Measurements from ENCODE around the gene SCGB3A1. TPM values are rescaled to one million over a fixed set of nuclear protein-coding genes. Genes with fewer than 3 reads are reported as not detected.

SCGB3A1 gene
- total RNA-seq, 1 experiment from 2014 or later: not detected

- ChIA-PET CTCF (interaction anchor here (0.6 to 5.6 kb wide), 2 partner anchors 10 to 23 kb away, joined by 4 to 42 read pairs; no protein-coding TSS in a partner anchor), POLR2A (no interaction called here)
- Mint-ChIP-seq H3K27ac (no peak overlapping the region), H3K4me3 (no peak overlapping the region), H3K36me3 (no peaks in the 10 kb centered on the region), H3K4me1 (0 out of 2 replicates have a peak, but pooled peaks cover 6% of the 10 kb centered on the region), H3K27me3 (ENCODE audit: low read depth) (no peaks in the 10 kb centered on the region), H3K9me3 (no peaks in the 10 kb centered on the region)
- ATAC-seq: no peak
- no peak for TF ChIP-seq ZNF671 (CRISPR knock-in tag; IDR thresholded peaks at IDR 0.05)
- no peak for TF ChIP-seq RORB (CRISPR knock-in tag; IDR thresholded peaks at IDR 0.05)
- TF ChIP-seq ZNF138 (CRISPR knock-in tag; conservative IDR thresholded peaks at IDR 0.05): no peak
- no peak for TF ChIP-seq FOXK1 (CRISPR knock-in tag; IDR thresholded peaks at IDR 0.05)
- TF ChIP-seq MYBL2 (CRISPR knock-in tag; IDR thresholded peaks at IDR 0.05): no peak
- TF ChIP-seq, protein P1, sequence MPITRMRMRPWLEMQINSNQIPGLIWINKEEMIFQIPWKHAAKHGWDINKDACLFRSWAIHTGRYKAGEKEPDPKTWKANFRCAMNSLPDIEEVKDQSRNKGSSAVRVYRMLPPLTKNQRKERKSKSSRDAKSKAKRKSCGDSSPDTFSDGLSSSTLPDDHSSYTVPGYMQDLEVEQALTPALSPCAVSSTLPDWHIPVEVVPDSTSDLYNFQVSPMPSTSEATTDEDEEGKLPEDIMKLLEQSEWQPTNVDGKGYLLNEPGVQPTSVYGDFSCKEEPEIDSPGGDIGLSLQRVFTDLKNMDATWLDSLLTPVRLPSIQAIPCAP (CRISPR knock-in tag; IDR thresholded peaks at IDR 0.05): no peak
- TF ChIP-seq E2F1 (CRISPR knock-in tag; IDR thresholded peaks at IDR 0.05): no peak
- TF ChIP-seq, protein P2, sequence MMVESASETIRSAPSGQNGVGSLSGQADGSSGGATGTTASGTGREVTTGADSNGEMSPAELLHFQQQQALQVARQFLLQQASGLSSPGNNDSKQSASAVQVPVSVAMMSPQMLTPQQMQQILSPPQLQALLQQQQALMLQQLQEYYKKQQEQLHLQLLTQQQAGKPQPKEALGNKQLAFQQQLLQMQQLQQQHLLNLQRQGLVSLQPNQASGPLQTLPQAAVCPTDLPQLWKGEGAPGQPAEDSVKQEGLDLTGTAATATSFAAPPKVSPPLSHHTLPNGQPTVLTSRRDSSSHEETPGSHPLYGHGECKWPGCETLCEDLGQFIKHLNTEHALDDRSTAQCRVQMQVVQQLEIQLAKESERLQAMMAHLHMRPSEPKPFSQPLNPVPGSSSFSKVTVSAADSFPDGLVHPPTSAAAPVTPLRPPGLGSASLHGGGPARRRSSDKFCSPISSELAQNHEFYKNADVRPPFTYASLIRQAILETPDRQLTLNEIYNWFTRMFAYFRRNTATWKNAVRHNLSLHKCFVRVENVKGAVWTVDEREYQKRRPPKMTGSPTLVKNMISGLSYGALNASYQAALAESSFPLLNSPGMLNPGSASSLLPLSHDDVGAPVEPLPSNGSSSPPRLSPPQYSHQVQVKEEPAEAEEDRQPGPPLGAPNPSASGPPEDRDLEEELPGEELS (CRISPR knock-in tag; IDR thresholded peaks at IDR 0.05): no peak
- TF ChIP-seq ATF6 (CRISPR knock-in tag; IDR thresholded peaks at IDR 0.05): no peak
- no peak for TF ChIP-seq SMAD3 (CRISPR knock-in tag; IDR thresholded peaks at IDR 0.05; ENCODE audit: borderline replicate concordance)
- TF ChIP-seq E2F5 (CRISPR knock-in tag; IDR thresholded peaks at IDR 0.05): no peak
- no peak for TF ChIP-seq CTCF (IDR thresholded peaks at IDR 0.05)
- TF ChIP-seq MAX (CRISPR knock-in tag; IDR thresholded peaks at IDR 0.05): no peak
- TF ChIP-seq FOXJ3 (CRISPR knock-in tag; IDR thresholded peaks at IDR 0.05; ENCODE audit: borderline replicate concordance): no peak
- TF ChIP-seq ZNF396 (CRISPR knock-in tag; IDR thresholded peaks at IDR 0.05; ENCODE audit: borderline replicate concordance): no peak
- TF ChIP-seq NR1H2 (CRISPR knock-in tag; IDR thresholded peaks at IDR 0.05): no peak
- no peak for TF ChIP-seq CBFB (CRISPR knock-in tag; IDR thresholded peaks at IDR 0.05; ENCODE audit: low read depth)
- no peak for TF ChIP-seq GTF2I (CRISPR knock-in tag; conservative IDR thresholded peaks at IDR 0.05)
- TF ChIP-seq, protein P3, sequence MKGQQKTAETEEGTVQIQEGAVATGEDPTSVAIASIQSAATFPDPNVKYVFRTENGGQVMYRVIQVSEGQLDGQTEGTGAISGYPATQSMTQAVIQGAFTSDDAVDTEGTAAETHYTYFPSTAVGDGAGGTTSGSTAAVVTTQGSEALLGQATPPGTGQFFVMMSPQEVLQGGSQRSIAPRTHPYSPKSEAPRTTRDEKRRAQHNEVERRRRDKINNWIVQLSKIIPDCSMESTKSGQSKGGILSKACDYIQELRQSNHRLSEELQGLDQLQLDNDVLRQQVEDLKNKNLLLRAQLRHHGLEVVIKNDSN (CRISPR knock-in tag; IDR thresholded peaks at IDR 0.05): no peak
- no peak for TF ChIP-seq GRHL2 (CRISPR knock-in tag; IDR thresholded peaks at IDR 0.05; ENCODE audit: insufficient replicate concordance, severe bottlenecking)
- no peak for DNase-seq (ENCODE audit: low spot score)
Observed at GRCh38 chr5:180628827-180629750, 37.8 kb upstream of the SCGB3A1 start.

Measured in WTC11 (cell line).